Limb (tissue), 2 donors: ENCODE data around the gene FBXW11.

ENCODE experiments used
- DNase-seq, 2 donors: peaks; one replicate each; pipeline ENCODE4 v3.0.0-alpha.2; 2016; ENCODE audit errors: extremely low spot score in 2 of 2

Gene FBXW11

GRCh38 chr5:171845040-171845630 lies 161.3 kb downstream of the FBXW11 start:
- no peak for DNase-seq

DNA sequence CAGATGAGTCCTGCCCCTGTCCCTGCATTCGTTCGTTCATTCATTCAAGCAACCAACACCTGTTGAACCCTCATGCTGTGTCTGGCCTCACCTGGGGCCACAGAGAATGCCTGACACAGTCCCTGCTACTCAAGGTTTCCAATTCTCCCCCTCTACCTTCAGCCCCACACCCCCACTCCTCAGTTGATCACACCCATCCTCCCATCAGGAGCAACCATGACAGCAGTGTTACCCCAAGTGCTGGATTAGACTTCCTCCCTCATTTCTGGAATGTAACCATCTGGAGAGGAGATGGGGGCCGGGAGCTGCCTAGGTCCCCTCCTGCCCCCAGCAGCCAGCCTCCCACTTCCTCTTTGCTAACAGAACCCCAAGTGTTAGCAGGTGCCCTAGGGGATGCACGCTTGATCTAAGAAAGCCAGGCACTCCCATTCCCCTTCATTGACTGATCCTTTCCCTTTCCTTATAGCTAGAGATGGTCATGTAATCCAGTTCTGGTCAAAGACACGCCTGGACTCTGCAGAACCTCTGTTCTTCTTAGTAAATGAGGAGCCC lies 163.6 kb downstream of the FBXW11 start:
- DNase-seq = no peak

DNA sequence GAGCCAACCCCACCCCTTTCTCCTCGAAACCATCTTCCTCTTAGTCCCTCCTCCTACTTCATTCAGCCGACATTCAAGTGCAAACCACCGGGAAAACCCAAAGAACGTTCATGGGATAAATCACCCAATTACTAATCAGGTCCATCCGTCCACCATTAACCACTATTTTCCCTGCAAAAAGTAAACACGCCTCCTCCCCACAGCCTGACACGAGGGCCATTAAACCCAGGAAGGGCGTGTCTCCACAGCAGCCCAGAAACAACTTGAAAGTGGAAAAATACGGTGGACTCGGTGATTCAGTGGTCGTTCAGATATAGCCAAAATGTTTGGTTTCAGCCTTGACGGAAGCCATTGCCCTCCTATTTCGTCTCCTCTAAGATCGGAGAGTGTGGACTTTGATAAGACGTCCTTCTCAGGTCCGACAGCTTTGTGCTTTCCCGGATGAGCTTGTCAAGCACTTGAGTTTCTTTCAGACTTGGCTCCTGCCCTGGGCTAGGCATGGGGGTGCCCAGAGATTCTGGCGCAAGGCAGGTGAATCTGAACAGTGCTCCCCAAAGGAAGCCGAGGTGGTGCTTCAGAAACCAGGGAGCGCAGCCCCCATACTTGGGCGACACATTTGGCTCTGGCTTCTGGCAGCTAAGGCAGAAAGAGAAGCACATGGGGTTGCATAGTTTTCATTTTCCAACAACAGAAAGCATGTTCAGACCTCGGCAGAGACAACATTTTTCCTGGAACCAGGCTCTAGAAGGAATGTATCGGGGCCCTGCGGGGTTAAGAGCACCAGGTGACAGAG lies 164.3 kb downstream of the FBXW11 start:
- no peak for DNase-seq

- DNase-seq = no peak
These were observed 165.5 kb downstream of the FBXW11 start for GRCh38 chr5:171840711-171841522.

- no peak for DNase-seq
These were observed 166.4 kb downstream of the FBXW11 start for GRCh38 chr5:171840066-171840465.

DNA sequence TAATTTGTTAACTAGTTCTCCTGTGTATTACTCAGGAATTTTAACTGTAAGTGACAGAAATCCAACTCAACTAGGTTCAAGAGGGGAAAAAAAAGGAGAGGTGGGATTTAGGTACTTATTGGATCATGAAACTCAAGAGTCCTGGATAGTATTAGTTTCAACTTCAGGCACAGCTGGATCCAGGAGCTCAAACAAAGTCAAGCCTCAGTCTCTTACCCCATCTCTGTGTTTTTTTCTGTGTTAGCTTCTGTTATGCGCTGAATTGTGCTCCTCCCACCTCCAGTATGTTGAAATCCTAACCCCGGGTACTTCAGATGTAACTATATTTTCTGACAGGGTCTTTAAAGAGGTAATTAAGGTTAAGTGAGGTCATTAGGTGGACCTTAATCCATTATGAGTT lies 167.3 kb downstream of the FBXW11 start:
- DNase-seq = no peak

GRCh38 chr5:171838066-171838465 lies 168.4 kb downstream of the FBXW11 start:
- no peak for DNase-seq

DNA sequence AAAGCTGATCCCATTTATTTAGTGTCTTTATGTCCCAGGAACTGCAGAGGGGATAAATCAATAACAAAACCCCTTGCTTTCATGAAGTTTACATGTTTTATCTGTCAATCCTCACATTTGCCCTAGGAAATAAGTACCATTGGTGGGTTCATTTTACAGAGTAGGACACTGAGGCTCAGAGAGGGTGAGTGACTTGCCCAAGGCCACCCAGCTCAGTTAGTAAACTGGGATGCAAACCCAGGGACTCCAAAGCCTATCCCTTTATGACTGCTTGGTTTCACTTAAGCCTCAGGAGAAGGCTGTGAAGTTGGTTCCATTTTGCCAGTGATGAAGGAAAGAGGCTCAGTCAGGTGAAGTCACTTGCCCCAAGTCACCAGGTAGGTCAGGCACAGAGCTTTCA lies 168.9 kb downstream of the FBXW11 start:
- no peak for DNase-seq

GRCh38 chr5:171835066-171835465 lies 171.4 kb downstream of the FBXW11 start:
- no peak for DNase-seq

GRCh38 chr5:171834461-171834860 lies 172.0 kb downstream of the FBXW11 start:
- no peak for DNase-seq

DNA sequence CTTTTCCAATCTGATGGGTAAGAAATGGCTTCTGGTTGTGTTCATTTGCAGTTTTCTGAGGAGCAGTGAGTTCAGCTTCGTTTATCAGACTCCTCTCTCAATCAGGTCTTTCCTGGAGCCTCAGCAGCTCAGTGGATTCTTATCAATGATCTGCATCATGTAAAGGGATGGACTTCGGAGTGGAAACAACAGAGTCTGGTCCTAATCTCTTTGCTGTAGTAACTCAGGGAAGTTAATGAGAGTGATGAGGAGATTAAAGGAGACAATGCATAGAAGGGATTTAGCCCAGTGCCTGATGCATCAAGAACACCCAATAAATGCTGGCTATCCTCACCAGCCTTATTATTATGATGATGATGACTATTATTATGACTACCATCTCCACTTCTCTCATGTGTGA lies 173.7 kb downstream of the FBXW11 start:
- DNase-seq = no peak

- DNase-seq = no peak
These were observed 175.8 kb downstream of the FBXW11 start for GRCh38 chr5:171830686-171831085.

DNA sequence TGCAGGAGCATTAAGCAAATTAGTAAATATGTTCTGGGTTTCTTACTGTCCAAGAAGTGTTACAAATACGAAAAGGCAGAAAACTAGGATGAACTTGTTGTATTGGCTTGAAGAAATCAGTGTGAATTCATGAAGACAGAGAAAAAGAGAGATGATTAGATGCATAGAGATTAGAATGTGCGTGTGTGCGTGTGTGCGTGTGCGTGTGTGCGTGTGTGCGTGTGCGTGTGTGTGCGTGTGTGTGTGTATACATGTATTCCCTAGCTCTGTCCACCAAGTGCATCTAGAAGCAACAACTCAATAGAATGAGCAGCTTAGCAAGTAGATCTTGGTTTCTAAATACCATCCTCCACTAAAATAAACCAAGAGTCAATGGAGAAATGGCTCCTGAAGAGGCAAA lies 179.3 kb downstream of the FBXW11 start:
- no peak for DNase-seq

DNA sequence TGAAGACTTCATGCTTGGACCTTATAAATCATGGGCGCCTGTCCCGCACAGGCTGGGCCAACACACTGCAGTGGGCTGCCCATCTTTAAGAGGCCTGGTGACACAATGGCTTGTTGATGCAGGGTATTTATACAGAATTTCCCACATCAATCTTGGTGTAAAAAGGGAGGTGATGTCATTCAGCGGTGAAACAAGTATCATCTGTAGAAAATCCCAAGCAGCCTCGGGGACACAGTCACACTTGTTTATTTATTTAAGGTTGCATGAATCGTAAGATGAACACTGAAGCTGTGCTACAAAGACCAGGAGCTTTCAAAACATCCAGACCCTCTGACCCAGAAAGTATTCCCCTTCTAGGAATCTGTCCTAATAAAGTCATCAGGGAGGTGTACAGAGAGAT lies 180.3 kb downstream of the FBXW11 start:
- no peak for DNase-seq

DNA sequence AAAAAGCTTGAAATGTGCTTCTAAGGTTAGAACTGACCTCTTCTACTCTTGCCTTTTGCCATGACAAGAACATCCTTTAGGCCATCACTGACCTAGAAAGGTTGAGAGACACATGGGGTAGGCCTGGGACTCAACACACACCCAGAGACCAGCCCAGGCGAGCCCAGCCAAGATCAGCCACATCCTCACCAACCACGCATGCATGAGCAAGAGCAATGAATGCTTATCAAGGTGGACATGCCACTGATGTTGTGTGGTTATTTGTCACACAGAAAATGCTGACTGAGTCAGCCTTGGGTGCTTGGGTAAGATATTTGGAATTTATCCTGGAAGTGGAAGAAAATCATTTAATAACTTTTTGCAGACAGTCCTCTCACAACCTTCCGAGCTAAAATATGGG lies 181.4 kb downstream of the FBXW11 start:
- no peak for DNase-seq

DNA sequence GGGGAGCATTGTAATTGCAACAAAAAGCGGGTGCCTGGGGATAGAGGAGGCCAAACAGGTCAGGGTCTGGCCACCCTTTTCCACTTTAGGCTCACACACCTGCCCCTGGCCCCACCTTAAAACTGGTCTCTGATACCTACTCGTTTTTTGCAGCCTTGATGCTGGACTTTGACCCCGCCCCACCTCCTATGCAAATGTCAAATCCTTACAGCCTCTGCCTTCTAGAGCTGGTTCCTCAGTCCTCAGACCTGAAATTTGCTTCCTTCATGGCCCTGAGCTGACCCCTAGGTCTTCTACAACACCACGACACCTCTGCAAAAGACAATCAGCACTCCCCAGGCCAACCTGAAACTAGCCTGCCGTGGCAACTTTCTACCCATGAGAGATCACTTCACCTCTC lies 183.2 kb downstream of the FBXW11 start:
- DNase-seq = no peak

DNA sequence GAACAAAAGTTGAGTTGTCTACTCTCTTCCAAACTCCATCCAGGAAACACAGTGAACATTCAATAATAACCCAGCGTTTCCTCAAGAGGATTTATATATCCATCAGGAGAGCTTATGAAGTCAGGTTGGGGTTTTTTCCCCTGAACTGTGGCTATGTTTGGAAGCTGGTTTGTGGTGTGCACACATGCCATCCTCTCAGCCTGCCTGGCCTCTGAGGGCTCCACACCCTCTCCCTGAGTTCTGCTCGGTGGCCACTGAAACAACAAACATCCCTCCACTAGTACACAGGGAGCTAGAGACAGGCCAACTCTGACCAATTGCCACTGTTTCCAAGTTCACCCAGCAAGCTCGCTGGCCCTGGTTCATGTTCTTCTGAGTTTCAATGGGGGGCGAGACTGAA lies 185.2 kb downstream of the FBXW11 start:
- DNase-seq = no peak

DNA sequence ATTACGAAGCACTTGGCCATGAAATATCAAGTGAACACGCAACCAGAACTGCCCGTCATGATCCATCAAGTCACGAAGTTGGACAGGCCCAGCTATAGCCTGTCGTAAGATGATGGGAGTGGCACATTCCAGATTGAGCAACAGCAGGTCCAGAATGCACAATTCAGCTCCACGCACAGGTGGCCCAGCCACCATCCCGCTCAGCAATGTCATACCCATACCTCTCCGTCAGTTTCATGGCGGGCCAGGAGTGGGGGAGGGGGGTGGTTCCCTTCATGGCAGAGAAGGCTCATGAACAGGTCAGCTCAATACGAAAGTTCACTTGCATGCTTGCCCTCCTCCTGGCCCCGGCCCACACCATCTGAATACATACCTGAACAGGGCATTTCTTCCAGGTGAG lies 185.9 kb downstream of the FBXW11 start:
- no peak for DNase-seq

GRCh38 chr5:171816666-171817065 lies 189.8 kb downstream of the FBXW11 start:
- no peak for DNase-seq

GRCh38 chr5:171813813-171814490 lies 192.5 kb downstream of the FBXW11 start:
- no peak for DNase-seq

- DNase-seq = no peak
These were observed 193.2 kb downstream of the FBXW11 start for GRCh38 chr5:171813270-171813669.
